ENCODE measurements around the gene ZNF175. TPM values are rescaled to one million over a fixed set of nuclear protein-coding genes. Genes with fewer than 3 reads are reported as not detected.

The ZNF175 gene
- total and polyA plus RNA-seq, 9 of the 15 experiments (the other 6 are each of a cell fraction or from before 2014, with no cell fraction given) = 3.7 to 37.9 (median 14.0) TPM

GRCh38 chr19:51549533-51550324, 21.4 kb upstream of the ZNF175 start (continued):
- TF ChIP-seq KLF13 (tag; IDR thresholded peaks at IDR 0.05; ENCODE audit: borderline replicate concordance, low read depth) = no peak
- no peak for TF ChIP-seq BMI1 (IDR thresholded peaks at IDR 0.05; ENCODE audit: low read length)
- TF ChIP-seq CBFA2T3 (IDR thresholded peaks at IDR 0.05) = peak; percentile 12
- peak; percentile 89; the same call in 1 of the 2 replicates for TF ChIP-seq MGA (IDR thresholded peaks at IDR 0.05)
- peak; percentile 37; the same call in 1 of the 2 replicates for TF ChIP-seq LEF1 (IDR thresholded peaks at IDR 0.05)
- TF ChIP-seq KDM5B (IDR thresholded peaks at IDR 0.05; ENCODE audit: insufficient replicate concordance, low read depth, low read length) = peak; percentile 37
- no peak for TF ChIP-seq RBBP5 (IDR thresholded peaks at IDR 0.05; ENCODE audit: borderline replicate concordance, insufficient read depth, low read length, poor library complexity, severe bottlenecking)

Measured in K562 (cell line).